ENCODE results near the gene CACNA1D.

DNA sequence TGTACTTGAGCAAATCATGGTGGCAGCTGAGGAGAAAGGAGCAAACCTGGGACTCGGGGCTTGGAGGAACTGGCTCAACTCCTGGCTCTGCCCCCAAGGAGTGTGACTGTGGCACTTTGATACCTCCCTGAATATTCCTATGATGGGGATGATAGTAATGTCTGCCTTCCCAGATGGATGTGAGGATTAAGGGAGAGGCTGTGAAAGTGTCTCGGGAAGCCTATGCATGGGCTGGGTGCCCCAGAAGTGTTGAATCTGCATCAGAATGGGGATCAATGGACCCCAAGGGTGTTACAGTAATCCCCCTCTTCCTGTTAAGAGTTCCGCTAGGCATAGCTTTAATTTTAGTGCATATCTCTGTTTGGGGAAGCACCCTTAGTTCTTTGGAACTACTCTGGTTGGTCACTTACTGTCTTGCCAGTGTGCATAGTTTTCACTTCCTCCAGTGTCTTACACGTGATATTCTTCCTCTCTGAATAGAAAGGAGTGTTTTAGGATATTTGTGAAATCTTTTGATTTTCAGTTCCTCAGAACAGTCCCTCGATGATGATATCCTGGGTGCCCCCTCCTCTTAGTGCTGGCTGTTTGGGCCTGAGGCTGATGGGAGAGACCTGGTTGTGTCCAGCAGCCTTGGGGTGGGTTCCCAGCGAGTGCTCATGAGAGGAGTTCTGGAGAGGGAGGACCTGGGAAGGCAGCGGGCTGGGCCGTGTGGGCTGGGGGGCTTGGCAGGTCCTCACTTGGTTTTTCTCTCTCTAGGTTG is 254.3 kb downstream of the CACNA1D start:
- TF ChIP-seq GATA3 (IDR thresholded peaks at IDR 0.05; ENCODE audit: low read depth, low read length) (no peak), GATA2 (IDR thresholded peaks at IDR 0.05; ENCODE audit: low read depth, low read length) (no peak)

All from SH-SY5Y (cell line).